ENCODE measurements around the gene OR5H1. TPM values are rescaled to one million over a fixed set of nuclear protein-coding genes. Genes with fewer than 3 reads are reported as not detected.
"Not testable (repeated sequence)": the region's sequence is repeated elsewhere in the genome, so short reads cannot be mapped to it uniquely, and the experiment has no call there.

Gene OR5H1
- total RNA-seq, 4 donors from 2014 or later, result not detected

- no peak overlapping the region for H3K27ac ChIP-seq
- DNase-seq (ENCODE audit: low spot score in 2 of 2), result no peak
- no peaks in the 10 kb centered on the region for H3K9me3 ChIP-seq
- H3K27me3 ChIP-seq, result no peaks in the 10 kb centered on the region
- no peak overlapping the region for H3K4me3 ChIP-seq
- TF ChIP-seq POLR2AphosphoS5 (IDR thresholded peaks at IDR 0.05), result no peak
- no peak for TF ChIP-seq POLR2A (IDR thresholded peaks at IDR 0.05)
- no peak for TF ChIP-seq CTCF (IDR thresholded peaks at IDR 0.05)
- no peak for TF ChIP-seq EP300 (IDR thresholded peaks at IDR 0.05)
- H3K36me3 ChIP-seq, result no peaks in the 10 kb centered on the region
- 81% methylated on average over 4 of the region's 4 CpGs for WGBS
- no peaks in the 10 kb centered on the region for H3K4me1 ChIP-seq
These were observed 20.5 kb upstream of the OR5H1 start for GRCh38 chr3:98109807-98110549.

GRCh38 chr3:98110550-98110908, 20.0 kb upstream of the OR5H1 start:
- TF ChIP-seq POLR2A (IDR thresholded peaks at IDR 0.05), result no peak
- no peak for TF ChIP-seq CTCF (IDR thresholded peaks at IDR 0.05)
- TF ChIP-seq EP300 (IDR thresholded peaks at IDR 0.05), result no peak
- TF ChIP-seq POLR2AphosphoS5 (IDR thresholded peaks at IDR 0.05), result no peak
- Histone ChIP-seq H3K4me1 (no peaks in the 10 kb centered on the region), H3K9me3 (no peaks in the 10 kb centered on the region), H3K27me3 (no peaks in the 10 kb centered on the region), H3K36me3 (no peaks in the 10 kb centered on the region), H3K4me3 (no peak overlapping the region), H3K27ac (no peak overlapping the region)
- no peak for DNase-seq (ENCODE audit: low spot score in 2 of 2)

- Histone ChIP-seq H3K4me1 (no peaks in the 10 kb centered on the region), H3K36me3 (no peaks in the 10 kb centered on the region), H3K27me3 (no peaks in the 10 kb centered on the region), H3K27ac (no peak overlapping the region), H3K9me3 (no peaks in the 10 kb centered on the region), H3K4me3 (no peak overlapping the region)
- TF ChIP-seq CTCF (IDR thresholded peaks at IDR 0.05) (no peak), POLR2AphosphoS5 (IDR thresholded peaks at IDR 0.05) (no peak), POLR2A (IDR thresholded peaks at IDR 0.05) (no peak), EP300 (IDR thresholded peaks at IDR 0.05) (no peak)
- whole genome bisulfite sequencing, result 39% methylated on average over 3 of the region's 3 CpGs
- no peak for DNase-seq (ENCODE audit: low spot score in 2 of 2)
These were observed 16.3 kb upstream of the OR5H1 start for GRCh38 chr3:98114264-98114663.

- H3K9me3 ChIP-seq, result no peaks in the 10 kb centered on the region
- no peak overlapping the region for H3K4me3 ChIP-seq
- H3K36me3 ChIP-seq, result no peaks in the 10 kb centered on the region
- H3K27ac ChIP-seq, result no peak overlapping the region
- no peaks in the 10 kb centered on the region for H3K4me1 ChIP-seq
- DNase-seq (ENCODE audit: low spot score in 2 of 2), result no peak
- no peak for TF ChIP-seq CTCF (IDR thresholded peaks at IDR 0.05)
- no peak for TF ChIP-seq POLR2A (IDR thresholded peaks at IDR 0.05)
- no peak for TF ChIP-seq EP300 (IDR thresholded peaks at IDR 0.05)
- TF ChIP-seq POLR2AphosphoS5 (IDR thresholded peaks at IDR 0.05), result no peak
- no peaks in the 10 kb centered on the region for H3K27me3 ChIP-seq
- WGBS, result 100% methylated on average over 1 of the region's 1 CpG
These were observed 14.8 kb upstream of the OR5H1 start for GRCh38 chr3:98115717-98116116.

GRCh38 chr3:98136631-98137030, 6.1 kb downstream of the OR5H1 start:
- no peak for DNase-seq (ENCODE audit: low spot score in 2 of 2)
- no peaks in the 10 kb centered on the region for H3K36me3 ChIP-seq
- no peaks in the 10 kb centered on the region for H3K4me1 ChIP-seq
- no peak for TF ChIP-seq CTCF (IDR thresholded peaks at IDR 0.05)
- no peak for TF ChIP-seq EP300 (IDR thresholded peaks at IDR 0.05)
- TF ChIP-seq POLR2AphosphoS5 (IDR thresholded peaks at IDR 0.05), result no peak
- TF ChIP-seq POLR2A (IDR thresholded peaks at IDR 0.05), result no peak
- WGBS, result 66% methylated on average over 3 of the region's 3 CpGs
- H3K4me3 ChIP-seq, result no peak overlapping the region
- H3K27me3 ChIP-seq, result no peaks in the 10 kb centered on the region
- H3K9me3 ChIP-seq, result no peaks in the 10 kb centered on the region
- no peak overlapping the region for H3K27ac ChIP-seq

- not testable (repeated sequence) for DNase-seq (ENCODE audit: low spot score in 2 of 2); H3K9me3 ChIP-seq; H3K4me1 ChIP-seq; H3K27me3 ChIP-seq; H3K4me3 ChIP-seq; H3K27ac ChIP-seq; H3K36me3 ChIP-seq
- 82% methylated on average over 23 of the region's 23 CpGs for WGBS
These were observed 7.5 kb downstream of the OR5H1 start for GRCh38 chr3:98137826-98138557.
